ENCODE data around the gene VPS52.
"Not testable (repeated sequence)": the region's sequence is repeated elsewhere in the genome, so short reads cannot be mapped to it uniquely, and the experiment has no call there.

Gene VPS52

DNA sequence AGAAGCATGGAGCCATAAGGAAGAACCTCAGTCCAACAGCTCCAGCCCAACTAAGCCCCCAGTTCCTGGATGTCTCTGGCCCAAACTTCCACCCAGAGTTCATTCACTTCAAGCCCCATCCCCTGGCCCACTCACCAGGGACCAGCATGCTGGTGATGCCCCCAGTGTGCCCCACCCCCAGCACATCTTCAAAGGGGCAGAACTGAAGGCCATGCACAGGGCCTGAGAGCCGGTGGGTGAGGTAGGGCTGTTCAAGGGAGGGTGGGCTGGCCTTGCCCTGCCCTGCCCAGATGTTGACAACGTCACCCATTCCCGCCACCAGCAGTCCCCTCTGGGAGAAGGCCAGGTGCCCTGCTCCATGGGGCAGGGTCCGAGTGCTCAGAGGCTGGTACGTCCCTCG is 8.9 kb upstream of the VPS52 start:
- no peak for DNase-seq (ENCODE audit: low spot score)

- DNase-seq (ENCODE audit: low spot score): peak; percentile 47
Measured at GRCh38 chr6:33279971-33280511, 8.4 kb upstream of the VPS52 start.

DNA sequence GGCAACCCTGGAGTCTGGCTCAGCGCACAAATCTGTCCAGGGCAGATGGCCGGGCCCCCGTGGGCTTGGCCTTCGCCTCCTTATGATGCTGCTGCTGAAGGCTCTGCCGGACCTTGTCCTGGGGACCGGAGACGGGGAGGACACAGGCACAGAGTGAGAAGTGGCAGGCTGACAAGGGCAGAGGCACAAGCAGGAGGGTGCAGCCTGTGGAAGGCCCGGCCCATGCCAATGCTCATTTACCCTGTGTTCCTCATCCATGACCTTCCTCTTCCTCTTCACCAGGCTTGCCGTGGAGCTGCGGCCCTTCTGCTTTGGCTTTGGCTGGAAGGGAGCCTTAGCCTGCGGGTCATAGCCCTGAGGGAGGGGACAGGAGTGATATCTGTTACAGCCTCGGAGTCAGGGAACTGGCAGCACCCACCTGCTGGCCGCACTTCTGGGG is 7.6 kb upstream of the VPS52 start:
- DNase-seq (ENCODE audit: low spot score): no peak

DNA sequence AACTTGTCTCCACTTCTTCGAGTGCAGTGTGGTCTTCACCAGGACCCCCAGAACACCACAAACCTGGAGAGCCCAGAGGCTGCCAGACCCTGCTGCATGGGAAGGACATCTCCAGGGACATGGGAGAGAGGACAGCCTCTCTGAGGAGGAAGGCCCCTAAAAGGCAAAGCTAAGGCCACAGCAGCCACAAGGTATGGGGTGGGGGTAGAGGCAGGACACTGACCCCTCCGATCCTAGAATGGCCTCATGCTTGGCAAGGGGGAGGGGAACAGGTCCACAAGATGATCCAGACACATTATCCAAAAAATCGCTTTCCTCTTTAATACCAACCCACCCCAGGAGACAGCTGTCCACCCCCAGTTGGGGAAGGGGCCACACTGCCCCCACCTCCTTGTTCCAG is 7.1 kb upstream of the VPS52 start:
- DNase-seq (ENCODE audit: low spot score): no peak

DNA sequence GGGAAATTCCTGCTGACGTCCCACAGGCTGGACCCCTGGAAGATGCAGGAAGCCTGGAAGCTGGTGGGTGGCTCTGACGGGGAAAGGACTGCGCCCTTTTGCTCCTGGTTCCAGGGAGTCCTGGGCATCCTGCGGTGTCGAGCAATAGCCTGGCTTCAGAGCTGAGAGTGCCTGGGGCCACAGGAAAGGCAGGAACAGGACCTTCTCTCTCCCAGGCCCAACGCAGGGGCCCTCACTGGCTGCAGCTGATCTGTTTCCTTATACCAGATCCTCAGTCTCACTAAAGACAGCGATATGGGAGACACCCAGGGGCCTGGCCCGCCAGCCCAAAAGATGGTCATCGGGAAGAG is 6.7 kb upstream of the VPS52 start:
- no peak for DNase-seq (ENCODE audit: low spot score)

DNA sequence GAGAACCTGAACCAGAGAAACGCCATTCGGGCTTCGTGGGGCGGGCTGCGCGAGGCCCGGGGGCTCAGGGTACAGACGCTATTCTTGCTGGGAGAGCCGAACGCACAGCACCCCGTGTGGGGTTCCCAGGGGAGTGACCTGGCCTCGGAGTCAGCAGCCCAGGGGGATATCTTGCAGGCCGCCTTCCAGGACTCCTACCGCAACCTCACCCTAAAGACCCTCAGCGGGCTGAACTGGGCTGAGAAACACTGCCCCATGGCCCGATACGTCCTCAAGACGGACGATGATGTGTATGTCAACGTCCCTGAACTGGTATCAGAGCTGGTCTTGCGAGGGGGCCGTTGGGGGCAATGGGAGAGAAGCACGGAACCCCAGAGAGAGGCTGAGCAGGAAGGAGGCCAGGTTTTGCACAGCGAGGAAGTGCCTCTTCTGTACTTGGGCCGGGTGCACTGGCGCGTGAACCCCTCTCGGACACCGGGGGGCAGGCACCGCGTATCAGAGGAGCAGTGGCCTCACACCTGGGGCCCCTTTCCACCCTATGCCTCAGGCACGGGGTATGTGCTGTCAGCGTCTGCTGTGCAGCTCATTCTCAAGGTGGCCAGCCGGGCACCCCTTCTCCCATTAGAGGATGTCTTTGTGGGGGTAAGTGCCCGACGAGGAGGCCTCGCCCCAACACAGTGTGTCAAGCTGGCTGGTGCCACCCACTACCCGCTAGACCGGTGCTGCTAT is 6.2 kb upstream of the VPS52 start:
- peak; percentile 20 for DNase-seq (ENCODE audit: low spot score)

DNA sequence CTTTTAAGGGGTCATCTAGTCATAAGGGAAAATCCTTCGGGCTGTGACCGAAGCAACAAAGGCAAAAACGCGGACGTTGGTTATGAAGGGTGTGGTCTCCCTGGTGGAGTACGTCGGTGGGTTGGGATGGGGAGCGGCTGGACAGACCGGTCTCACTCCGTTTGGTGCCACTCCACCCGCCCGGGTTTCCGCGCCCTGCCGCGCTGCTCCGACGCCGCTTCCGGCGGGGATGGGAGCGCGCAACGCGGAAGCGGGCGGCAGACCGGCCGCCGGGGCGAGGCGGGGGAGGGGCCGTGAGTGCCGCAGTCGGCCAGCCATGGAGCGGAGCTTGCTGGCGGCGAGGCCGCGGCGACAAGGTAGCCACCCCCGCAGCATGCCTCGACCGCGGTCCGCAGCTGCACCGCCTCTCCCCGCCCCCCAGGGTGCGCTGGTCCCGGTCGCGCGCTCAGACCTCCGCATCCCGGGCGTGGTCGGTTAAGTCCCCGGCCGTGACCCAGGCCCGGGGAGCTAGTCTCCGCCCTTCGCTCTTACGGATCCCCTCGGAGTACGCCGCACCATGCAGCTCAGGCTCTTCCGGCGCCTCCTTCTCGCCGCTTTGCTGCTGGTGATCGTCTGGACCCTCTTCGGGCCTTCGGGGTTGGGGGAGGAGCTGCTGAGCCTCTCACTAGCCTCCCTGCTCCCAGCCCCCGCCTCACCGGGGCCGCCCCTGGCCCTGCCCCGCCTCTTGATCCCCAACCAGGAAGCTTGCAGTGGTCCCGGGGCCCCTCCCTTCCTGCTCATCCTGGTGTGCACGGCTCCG is 5.4 kb upstream of the VPS52 start, which contains the start of gene B3GALT4:
Gene B3GALT4 (plus strand): TSS at position 260 of the 799 bp plus-strand sequence. CDS start 297 bp downstream, at position 557.
- DNase-seq (ENCODE audit: low spot score): peak; percentile 87

DNA sequence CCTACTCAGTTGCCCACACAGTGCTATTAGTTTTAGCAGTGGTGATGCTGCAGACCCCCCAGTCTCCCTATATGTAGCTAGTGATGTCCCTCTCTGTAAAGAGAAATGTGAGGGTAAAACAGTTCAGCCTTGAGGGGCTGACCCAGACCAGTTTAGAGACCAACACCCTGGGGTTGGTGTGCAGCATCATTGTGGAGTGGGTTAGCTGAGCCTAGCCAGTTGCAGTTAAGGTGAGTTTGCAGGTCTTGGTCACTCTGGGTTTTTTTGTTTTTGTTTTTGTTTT is 4.8 kb upstream of the VPS52 start:
- DNase-seq (ENCODE audit: low spot score): no peak

DNA sequence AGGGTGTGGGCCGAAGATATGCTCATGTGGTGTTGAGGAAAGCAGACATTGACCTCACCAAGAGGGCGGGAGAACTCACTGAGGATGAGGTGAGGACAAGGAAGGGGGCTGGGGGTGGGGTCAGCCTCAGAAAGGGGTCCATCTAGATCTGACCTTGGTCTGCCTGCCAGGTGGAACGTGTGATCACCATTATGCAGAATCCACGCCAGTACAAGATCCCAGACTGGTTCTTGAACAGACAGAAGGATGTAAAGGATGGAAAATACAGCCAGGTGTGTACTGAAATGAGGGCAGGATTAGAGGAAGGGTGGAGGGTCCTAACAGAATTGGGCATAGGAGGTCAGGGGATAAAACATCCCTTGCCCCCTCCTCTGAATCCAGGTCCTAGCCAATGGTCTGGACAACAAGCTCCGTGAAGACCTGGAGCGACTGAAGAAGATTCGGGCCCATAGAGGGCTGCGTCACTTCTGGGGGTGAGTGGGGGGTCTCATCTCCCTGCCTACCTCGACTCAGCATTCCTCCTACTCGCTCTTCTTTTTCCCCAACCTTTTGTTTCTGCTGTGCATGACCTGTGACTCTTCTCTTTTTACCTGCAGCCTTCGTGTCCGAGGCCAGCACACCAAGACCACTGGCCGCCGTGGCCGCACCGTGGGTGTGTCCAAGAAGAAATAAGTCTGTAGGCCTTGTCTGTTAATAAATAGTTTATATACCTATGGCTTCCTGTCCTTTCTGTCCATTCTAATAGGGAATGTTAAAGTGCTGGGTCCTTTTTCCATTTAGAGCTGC is 4.3 kb upstream of the VPS52 start:
- DNase-seq (ENCODE audit: low spot score): not testable (repeated sequence)

DNA sequence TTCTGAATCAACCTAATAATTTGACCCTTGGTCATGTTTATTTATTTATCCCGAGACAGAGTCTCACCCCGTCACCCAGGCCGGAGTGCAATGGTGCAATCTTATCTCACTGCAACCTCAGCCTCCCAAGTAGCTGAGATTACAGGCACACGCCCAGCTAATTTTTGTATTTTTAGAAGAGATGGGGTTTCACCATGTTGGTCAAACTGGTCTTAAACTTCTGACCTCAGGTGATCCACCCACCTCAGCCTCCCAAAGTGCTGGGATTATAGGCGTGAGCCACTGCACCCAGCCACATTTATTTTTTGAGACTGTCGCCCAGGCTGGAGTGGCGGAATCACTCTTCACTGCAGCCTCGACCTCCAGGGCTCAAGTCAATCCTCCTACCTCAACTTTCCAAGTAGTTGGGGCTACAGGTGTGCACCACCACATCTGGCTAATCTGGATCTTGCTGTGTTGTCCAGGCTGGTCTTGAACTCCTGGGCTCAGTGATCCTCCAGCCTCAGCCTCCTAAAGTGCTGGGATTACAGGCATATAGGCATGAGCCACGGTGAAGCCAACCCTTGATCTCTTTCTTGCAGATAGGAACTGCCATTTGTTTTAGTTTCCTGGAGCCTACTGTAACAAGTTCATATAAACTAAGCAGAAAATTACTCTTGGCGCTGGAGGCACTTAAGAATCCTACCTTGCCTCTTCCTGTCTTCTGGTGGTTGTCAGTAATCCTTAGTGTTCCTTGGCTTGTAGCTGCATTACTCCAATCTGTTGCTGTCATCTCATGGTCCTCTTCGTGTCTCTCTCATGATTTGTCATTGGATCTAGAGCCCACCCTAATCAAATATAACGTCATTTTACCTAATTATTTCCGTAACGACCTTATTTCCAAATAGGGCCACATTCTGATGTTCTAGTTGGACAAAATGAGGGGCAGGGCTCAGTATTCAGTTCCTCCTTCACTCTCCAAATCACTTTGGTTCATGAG is 2.5 kb upstream of the VPS52 start:
- DNase-seq (ENCODE audit: low spot score): no peak

DNA sequence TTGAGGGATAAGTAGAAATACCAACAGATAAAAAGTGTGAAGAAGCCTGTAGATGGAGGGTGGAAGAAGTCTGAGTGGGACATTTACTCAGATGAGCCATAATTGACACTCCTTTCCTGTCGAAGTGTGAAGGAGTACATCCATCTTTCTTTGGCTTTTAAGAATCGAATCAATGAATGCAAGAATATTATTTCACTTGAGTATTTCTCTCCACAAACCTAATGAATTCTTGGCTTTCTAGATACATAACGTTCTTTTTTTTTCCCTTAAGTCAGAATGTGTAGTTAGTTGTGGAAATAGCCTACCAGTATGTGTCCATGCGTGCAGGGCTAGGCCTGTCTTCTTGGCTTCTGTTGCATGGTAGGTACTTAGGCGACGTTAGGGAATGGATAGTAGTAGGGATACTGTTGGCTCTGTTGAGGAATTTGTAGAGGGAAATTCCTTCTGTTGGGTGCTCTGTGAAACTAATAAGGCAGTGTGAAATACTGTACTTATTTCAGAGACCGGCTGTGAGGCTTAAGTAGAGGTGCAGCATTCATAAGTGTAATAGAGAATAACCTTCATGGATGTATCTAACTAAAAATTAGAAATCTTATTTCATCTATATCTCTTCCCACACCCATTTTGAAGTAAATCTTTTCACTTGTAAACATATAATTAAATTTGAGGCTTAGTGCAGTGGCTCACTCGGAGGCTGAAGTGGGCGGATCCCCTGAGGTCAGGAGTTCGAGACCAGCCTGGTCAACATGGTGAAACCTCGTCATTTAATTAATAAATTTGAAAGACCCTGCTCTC is 1.6 kb upstream of the VPS52 start:
- no peak for DNase-seq (ENCODE audit: low spot score)

GRCh38 chr6:33272275-33273128 is 826 bp upstream of the VPS52 start:
- DNase-seq (ENCODE audit: low spot score): no peak

DNA sequence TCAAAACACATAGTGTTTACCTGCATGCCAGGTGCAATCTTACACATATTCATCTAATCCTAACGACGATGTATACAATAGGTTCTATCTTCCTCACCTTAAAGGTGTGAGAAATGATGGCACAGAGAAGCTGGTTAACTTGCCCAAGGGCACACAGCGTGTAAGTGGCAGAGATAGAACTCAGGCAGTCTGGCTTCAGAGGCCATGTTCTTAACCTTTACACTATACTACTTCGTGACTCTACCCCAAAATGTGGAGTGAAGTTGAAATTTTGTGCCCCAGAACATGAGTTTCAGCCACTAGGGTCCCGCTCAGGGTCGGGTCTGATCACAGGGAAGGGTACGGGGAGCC is 584 bp downstream of the VPS52 start:
- no peak for DNase-seq (ENCODE audit: low spot score)

- no peak for DNase-seq (ENCODE audit: low spot score)
Measured at GRCh38 chr6:33264015-33264414, 7.7 kb downstream of the VPS52 start.

DNA sequence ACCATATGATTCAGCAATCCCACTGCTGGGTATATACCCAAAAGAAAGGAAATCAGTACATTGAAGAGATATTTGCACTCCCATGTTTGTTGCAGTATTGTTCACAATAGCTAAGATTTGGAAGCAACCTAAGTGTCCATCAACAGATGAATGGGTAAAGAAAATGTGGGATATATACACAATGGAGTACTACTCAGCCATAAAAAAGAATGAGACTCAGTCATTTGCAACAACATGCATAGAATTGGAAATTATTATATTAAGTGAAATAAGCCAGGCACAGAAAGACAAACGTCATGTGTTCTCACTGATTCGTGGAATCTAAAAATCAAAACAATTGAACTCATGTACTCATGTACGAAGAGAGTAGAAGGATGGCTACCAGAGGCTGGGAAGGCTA is 9.2 kb downstream of the VPS52 start:
- DNase-seq (ENCODE audit: low spot score): not testable (repeated sequence)

DNA sequence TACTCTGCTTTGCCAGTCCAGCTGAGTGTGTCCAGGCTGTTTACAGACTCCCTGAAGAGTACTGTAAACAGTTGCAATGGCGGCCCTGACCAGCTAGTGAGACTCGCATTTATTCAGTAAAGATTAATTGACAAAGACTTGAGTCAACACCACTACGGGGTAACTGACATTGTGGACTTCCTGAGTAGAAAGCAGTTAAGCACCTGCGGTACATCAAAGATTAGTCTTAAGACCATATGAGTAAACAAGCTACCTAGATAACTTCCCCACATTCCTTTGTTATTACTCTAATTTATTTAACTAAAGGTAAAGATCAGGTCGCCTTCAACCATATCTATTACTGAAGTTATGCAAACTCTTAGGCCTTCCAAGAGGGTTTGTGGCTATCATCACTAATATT is 12.6 kb downstream of the VPS52 start:
- no peak for DNase-seq (ENCODE audit: low spot score)

DNA sequence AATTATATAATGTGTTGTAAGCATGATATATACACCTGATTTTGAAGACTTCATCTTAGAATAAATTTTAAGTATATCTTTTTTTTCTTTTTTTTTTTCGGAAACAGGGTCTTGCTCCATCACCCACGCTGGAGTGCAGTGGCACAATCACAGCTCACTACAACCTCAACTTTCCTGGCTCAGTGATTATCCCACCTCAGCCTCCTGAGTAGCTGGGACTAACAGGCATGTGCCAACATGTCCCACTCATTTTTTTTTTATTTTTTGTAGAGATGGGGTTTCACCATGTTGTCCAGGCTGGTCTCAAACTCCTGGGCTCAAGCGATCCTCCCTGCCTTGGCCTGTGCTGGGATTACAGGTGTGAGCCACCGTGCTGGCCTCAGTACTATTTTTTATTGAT is 17.1 kb downstream of the VPS52 start:
- no peak for DNase-seq (ENCODE audit: low spot score)

GRCh38 chr6:33252759-33253158 is 18.9 kb downstream of the VPS52 start:
- DNase-seq (ENCODE audit: low spot score): peak; percentile 37

GRCh38 chr6:33251395-33252012 is 20.2 kb downstream of the VPS52 start:
- DNase-seq (ENCODE audit: low spot score): no peak

All from GM03348 (cell line).